AG04450 (cell line): ENCODE data around the gene PRKACG. TPM values are rescaled to one million over a fixed set of nuclear protein-coding genes. Genes with fewer than 3 reads are reported as not detected.

ENCODE experiments used
- CTCF ChIA-PET: fragments of 300-600, 350-600 bp; formaldehyde crosslinking; extraction: SDS; loops from one replicate; lab custom pipeline; 2022; ENCODE audit warnings: antibody characterized with exemption, inconsistent platforms; lab: Charles Lee
- POLR2A ChIA-PET: fragments of 350-600 bp; formaldehyde crosslinking; extraction: SDS; loops from one replicate; lab custom pipeline; 2021; ENCODE audit warnings: antibody characterized with exemption, inconsistent platforms; lab: Yijun Ruan, JAX
- DNase-seq: peaks from one replicate; pipeline ENCODE4 v3.0.0-alpha.2; 2011; ENCODE audit warnings: low read depth, low spot score
- H3K27ac ChIP-seq: one replicate; pipeline ENCODE4 v1.5.1; 2012; ENCODE audit warnings: low read depth, low read length, control low read depth
- H3K27me3 ChIP-seq: one replicate; pipeline ENCODE4 v1.6.0; 2012; ENCODE audit warnings: low read length; ENCODE audit not compliant: control insufficient read depth, insufficient read depth
- H3K4me3 ChIP-seq: 2 replicates; pipeline ENCODE4 v1.5.1; 2011; ENCODE audit warnings: mild to moderate bottlenecking, low read depth, low read length, control low read depth
- H3K9me3 ChIP-seq: 2 replicates; pipeline ENCODE4 v1.5.1; 2012; ENCODE audit warnings: low read length; ENCODE audit not compliant: control insufficient read depth, insufficient read depth
- CTCF ChIP-seq: IDR thresholded peaks from 2 replicates; pipeline ENCODE4 v1.5.1; 2011; ENCODE audit warnings: low read depth, low read length, control low read depth, inconsistent platforms
- polyA plus RNA-seq: library from polyadenylated mRNA; depleted of rRNA; stranded (reverse); fragments of >200 nt; gene quantifications from 2 replicates; pipeline ENCODE4 v1.2.3, GENCODE V29; 2011

PRKACG gene
- polyA plus RNA-seq, 1 experiment: not detected

DNA sequence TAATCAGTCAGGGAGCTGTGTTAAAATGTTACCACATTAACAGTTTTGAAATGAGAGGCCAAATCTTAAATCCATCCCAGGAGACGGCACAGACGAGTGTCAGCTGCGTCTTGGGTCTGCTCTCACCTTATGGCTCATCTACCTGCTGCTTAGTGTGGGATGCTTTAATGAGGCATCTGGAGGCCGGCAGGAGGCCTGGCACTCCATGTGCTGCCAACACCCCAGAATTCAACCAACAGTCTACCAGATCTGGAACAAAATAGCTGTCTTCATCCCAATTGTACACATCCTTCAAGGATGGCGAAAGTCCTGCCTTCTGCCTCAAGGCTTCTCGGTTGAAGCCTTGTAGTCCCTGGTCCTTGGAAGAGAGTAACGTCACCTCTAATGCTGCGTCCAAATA, 12.0 kb downstream of the PRKACG start:
- TF ChIP-seq CTCF: no peak
- DNase-seq: no peak
- ChIA-PET CTCF (interaction anchor here (0.6 to 1.8 kb wide), 5 partner anchors 16 to 418 kb away, joined by 3 to 11 read pairs (median 4); no protein-coding TSS in a partner anchor), POLR2A (no interaction called here)
- H3K27ac ChIP-seq: no peak overlapping the region
- H3K27me3 ChIP-seq: peaks cover 6% of the 10 kb centered on the region
- no peaks in the 10 kb centered on the region for H3K9me3 ChIP-seq
- H3K4me3 ChIP-seq: no peak overlapping the region

GRCh38 chr9:68999393-69000105, 14.4 kb downstream of the PRKACG start:
- Histone ChIP-seq H3K4me3 (no peak overlapping the region), H3K9me3 (no peaks in the 10 kb centered on the region), H3K27me3 (peaks cover 6% of the 10 kb centered on the region), H3K27ac (no peak overlapping the region)
- peak; percentile 24 for DNase-seq
- ChIA-PET CTCF (interaction anchor here (0.6 to 2.4 kb wide), 17 partner anchors 10 to 657 kb away, joined by 3 to 18 read pairs (median 4); no protein-coding TSS in a partner anchor), POLR2A (no interaction called here)
- TF ChIP-seq CTCF: peak; percentile 90

DNA sequence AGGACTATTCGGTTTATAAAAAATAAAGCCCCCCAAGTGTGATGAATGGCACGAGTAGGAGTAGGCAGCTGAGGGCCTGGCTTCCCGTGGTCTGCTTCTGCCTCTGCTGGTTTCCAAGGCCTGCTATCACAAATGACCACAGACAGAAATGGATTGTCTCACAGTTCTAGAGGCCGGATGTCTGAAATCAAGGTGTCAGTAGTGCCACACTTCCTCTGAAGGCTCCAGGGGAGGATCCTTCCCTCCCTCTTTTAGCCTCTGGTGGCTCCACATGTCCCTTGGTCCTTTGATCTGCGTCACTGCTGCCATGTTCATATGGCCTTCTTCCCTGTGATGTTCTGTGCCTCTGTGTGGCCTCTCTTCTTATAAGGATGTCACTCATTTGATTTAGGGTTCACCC, 15.1 kb downstream of the PRKACG start:
- ChIA-PET CTCF (interaction anchor here (0.7 to 2.4 kb wide), 10 partner anchors 14 to 656 kb away, joined by 3 to 18 read pairs (median 4); no protein-coding TSS in a partner anchor), POLR2A (no interaction called here)
- DNase-seq: no peak
- peaks cover 6% of the 10 kb centered on the region for H3K27me3 ChIP-seq
- no peak overlapping the region for H3K27ac ChIP-seq
- H3K9me3 ChIP-seq: no peaks in the 10 kb centered on the region
- H3K4me3 ChIP-seq: no peak overlapping the region
- TF ChIP-seq CTCF: no peak

- no peak for TF ChIP-seq CTCF
- POLR2A ChIA-PET: no interaction called here
- CTCF ChIA-PET: interaction anchor here (1.0 to 1.4 kb wide), 3 partner anchors 18 to 413 kb away, joined by 3 to 4 read pairs (median 3); no protein-coding TSS in a partner anchor
- Histone ChIP-seq H3K27me3 (peaks cover 6% of the 10 kb centered on the region), H3K4me3 (no peak overlapping the region), H3K27ac (no peak overlapping the region), H3K9me3 (no peaks in the 10 kb centered on the region)
- no peak for DNase-seq
Measured at GRCh38 chr9:68998385-68998784, 15.5 kb downstream of the PRKACG start.

- no peak for DNase-seq
- TF ChIP-seq CTCF: no peak
- ChIA-PET CTCF (interaction anchor here (0.6 to 1.4 kb wide), 5 partner anchors 17 to 414 kb away, joined by 3 to 6 read pairs (median 3); no protein-coding TSS in a partner anchor), POLR2A (no interaction called here)
- Histone ChIP-seq H3K27ac (no peak overlapping the region), H3K9me3 (no peaks in the 10 kb centered on the region), H3K27me3 (peaks cover 6% of the 10 kb centered on the region), H3K4me3 (no peak overlapping the region)
Measured at GRCh38 chr9:68997666-68998065, 16.2 kb downstream of the PRKACG start.
